ENCODE data around the gene S100A8. TPM values are rescaled to one million over a fixed set of nuclear protein-coding genes. Genes with fewer than 3 reads are reported as not detected.

S100A8 gene
- total RNA-seq, 3 donors from 2014 or later: 13.1 to 37.4 (median 26.5) TPM

DNA sequence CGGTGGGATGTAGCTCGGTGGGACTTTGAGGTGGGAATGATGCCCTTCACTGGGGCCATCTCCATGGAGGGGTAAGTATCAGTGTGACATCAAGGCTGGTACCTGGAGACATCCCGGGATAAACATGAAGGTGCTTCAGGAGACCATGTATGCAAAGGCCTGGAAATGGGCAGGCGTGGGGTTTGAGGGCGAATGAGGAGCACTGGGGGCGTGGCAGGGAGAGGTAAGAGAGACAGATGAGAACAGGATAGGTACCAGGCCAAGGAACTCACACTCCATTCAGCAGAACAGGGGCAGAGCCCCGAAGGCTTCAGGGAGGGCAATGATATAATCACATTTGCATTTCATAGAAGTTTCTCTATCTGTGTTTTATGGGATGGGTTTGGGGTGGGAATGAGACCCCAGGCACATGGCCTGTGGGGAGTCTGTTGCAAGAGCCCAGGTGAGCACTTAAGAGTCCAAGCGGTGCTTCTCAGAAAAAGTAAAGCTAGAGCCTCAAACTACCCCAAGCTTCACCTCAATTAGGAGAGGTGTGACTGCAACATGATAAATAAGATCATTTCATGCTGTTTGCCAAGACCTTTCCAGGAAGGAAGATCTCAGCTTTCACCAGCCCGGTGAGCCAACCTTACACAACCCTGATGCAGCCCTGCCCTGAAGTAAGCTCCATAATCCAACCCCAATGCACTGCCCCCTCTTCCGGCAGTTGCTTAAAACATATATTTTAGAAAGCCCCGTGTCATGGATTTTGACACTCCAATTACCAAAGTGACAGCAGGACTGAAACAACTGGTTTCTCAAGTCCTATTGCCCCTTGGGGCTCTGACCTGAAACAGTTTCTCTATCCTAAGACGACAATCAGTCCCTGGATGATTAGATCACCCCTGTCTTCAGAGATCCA lies 25.9 kb downstream of the S100A8 start:
- TF ChIP-seq POLR2AphosphoS5 (IDR thresholded peaks at IDR 0.05): no peak
- TF ChIP-seq, protein P1, sequence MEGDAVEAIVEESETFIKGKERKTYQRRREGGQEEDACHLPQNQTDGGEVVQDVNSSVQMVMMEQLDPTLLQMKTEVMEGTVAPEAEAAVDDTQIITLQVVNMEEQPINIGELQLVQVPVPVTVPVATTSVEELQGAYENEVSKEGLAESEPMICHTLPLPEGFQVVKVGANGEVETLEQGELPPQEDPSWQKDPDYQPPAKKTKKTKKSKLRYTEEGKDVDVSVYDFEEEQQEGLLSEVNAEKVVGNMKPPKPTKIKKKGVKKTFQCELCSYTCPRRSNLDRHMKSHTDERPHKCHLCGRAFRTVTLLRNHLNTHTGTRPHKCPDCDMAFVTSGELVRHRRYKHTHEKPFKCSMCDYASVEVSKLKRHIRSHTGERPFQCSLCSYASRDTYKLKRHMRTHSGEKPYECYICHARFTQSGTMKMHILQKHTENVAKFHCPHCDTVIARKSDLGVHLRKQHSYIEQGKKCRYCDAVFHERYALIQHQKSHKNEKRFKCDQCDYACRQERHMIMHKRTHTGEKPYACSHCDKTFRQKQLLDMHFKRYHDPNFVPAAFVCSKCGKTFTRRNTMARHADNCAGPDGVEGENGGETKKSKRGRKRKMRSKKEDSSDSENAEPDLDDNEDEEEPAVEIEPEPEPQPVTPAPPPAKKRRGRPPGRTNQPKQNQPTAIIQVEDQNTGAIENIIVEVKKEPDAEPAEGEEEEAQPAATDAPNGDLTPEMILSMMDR (IDR thresholded peaks at IDR 0.05): no peak
- no peak for TF ChIP-seq POLR2A (IDR thresholded peaks at IDR 0.05)
- Histone ChIP-seq H3K9me3 (no peaks in the 10 kb centered on the region), H3K27ac (peak overlapping the region; percentile 73 to 80), H3K4me1 (peaks cover 0 to 11% of the 10 kb centered on the region in 2 donors), H3K36me3 (no peaks in the 10 kb centered on the region), H3K4me3 (no peak overlapping the region), H3K27me3 (no peaks in the 10 kb centered on the region)
- peak in 1 of 2 donors; percentile 46 for DNase-seq (ENCODE audit: low spot score in 2 of 2)
- intact Hi-C loops (cut with DNase I; ENCODE audit: low total_unique reads): no loop called here

DNA sequence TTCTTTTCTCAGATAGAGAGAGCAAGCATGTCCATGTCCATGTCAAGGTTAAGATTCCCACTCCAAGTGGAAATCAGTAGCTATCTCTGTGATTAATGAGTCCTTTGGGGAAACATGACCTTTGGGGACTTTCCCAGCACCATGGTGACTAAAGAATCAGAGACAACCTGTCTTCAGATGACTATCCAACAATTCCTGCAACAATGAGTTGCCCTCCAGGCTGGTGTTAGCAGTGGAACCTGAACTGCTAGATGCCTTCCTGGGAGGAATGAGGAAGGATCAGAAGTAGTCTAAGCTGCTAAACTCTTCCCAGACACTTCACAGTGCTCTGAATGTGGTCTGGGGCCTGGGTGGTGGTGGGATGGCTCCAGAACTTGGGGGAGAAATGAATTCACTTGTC lies 26.7 kb downstream of the S100A8 start:
- Histone ChIP-seq H3K9me3 (no peaks in the 10 kb centered on the region), H3K4me3 (no peak overlapping the region), H3K27me3 (no peaks in the 10 kb centered on the region), H3K27ac (peak overlapping the region; percentile 73 to 80), H3K36me3 (no peaks in the 10 kb centered on the region), H3K4me1 (peaks cover 0 to 11% of the 10 kb centered on the region in 2 donors)
- intact Hi-C loops (cut with DNase I; ENCODE audit: low total_unique reads): no loop called here
- TF ChIP-seq POLR2A (IDR thresholded peaks at IDR 0.05) (no peak), POLR2AphosphoS5 (IDR thresholded peaks at IDR 0.05) (peak in 1 of 3 donors; percentile 69)
- TF ChIP-seq, protein P1 (IDR thresholded peaks at IDR 0.05): no peak
- DNase-seq (ENCODE audit: low spot score in 2 of 2): peak in 1 of 2 donors; percentile 65

DNA sequence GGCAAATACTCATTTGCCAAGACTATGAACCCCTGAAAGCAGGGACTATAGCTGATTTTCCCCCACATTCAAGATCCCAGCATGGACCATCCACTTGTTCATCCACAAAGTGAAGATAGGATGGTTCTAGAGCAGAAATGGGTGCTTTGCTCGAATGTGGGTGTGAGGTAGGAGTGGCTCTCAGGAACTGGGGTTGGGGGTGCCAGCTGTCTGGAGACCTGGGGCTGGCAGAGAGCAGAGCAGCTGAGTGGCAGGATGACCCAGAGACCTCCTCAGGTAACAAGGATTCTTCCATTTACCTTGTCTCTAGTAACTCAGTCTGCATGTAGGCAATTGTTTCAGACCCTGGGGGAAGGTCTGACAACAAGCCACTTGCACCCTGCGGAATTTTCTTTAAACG lies 27.2 kb downstream of the S100A8 start:
- Histone ChIP-seq H3K27ac (peak overlapping the region; percentile 53 to 80), H3K9me3 (no peaks in the 10 kb centered on the region), H3K36me3 (no peaks in the 10 kb centered on the region), H3K27me3 (no peaks in the 10 kb centered on the region), H3K4me3 (no peak overlapping the region), H3K4me1 (peaks cover 0 to 11% of the 10 kb centered on the region in 2 donors)
- no peak for DNase-seq (ENCODE audit: low spot score in 2 of 2)
- intact Hi-C loops (cut with DNase I; ENCODE audit: low total_unique reads): no loop called here
- TF ChIP-seq POLR2A (IDR thresholded peaks at IDR 0.05) (no peak), POLR2AphosphoS5 (IDR thresholded peaks at IDR 0.05) (no peak)
- TF ChIP-seq, protein P1 (IDR thresholded peaks at IDR 0.05): no peak

DNA sequence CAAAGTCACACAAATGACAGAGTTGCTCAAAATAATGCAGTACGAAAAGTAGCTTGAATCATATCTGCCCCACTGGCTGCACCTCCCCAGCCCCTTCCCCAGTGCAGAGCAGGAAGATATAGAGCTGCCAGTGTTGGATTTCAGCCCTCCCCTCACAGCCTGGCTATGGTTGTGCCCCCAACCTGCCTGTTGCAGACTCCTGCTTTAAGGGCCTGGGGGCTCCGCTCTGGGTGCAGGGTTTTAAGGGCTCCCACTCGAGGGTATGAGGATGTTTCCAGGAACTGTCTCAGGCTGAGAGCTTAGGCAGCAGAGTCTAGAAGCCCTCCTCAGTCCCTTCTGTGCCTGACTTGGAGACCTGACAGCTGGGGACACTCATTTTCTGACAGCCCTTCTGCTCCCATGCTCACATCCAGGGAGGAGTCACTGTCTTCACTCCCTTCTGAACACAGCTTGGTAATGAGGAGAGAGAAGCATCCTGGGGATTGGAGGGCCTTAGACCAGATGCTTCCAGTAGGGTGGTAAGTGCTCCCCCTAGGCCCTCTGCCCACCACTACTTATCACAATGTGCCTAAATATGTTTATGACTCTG lies 28.6 kb downstream of the S100A8 start:
- no peak for DNase-seq (ENCODE audit: low spot score in 2 of 2)
- no peaks in the 10 kb centered on the region for H3K9me3 ChIP-seq
- TF ChIP-seq POLR2A (IDR thresholded peaks at IDR 0.05) (no peak), POLR2AphosphoS5 (IDR thresholded peaks at IDR 0.05) (no peak)
- TF ChIP-seq, protein P1 (IDR thresholded peaks at IDR 0.05): no peak
- H3K27me3 ChIP-seq: no peaks in the 10 kb centered on the region
- no peak overlapping the region for H3K27ac ChIP-seq
- intact Hi-C loops (cut with DNase I; ENCODE audit: low total_unique reads): no loop called here
- no peak overlapping the region for H3K4me3 ChIP-seq
- peaks cover 0 to 16% of the 10 kb centered on the region in 2 donors for H3K4me1 ChIP-seq
- H3K36me3 ChIP-seq: no peaks in the 10 kb centered on the region
